Jurkat, Clone E6-1 (cell line): ENCODE measurements around the gene CLUH. TPM values are rescaled to one million over a fixed set of nuclear protein-coding genes. Genes with fewer than 3 reads are reported as not detected.

Source experiments
- DNase-seq: peaks from one replicate; pipeline ENCODE4 v3.0.0-alpha.2; 2011; ENCODE audit warnings: low read depth, low spot score
- H3K4me3 ChIP-seq: 2 replicates; pipeline ENCODE4 v1.5.1; 2011; ENCODE audit warnings: mild to moderate bottlenecking, low read length, control low read depth, moderate library complexity
- polyA plus RNA-seq: library from polyadenylated mRNA; unstranded; fragments of >200 nt; gene quantifications from one replicate; pipeline ENCODE4 v1.2.1, GENCODE V29; 2012; ENCODE audit warnings: missing spikeins; ENCODE audit not compliant: insufficient read length, insufficient read depth

Gene CLUH, protein sequence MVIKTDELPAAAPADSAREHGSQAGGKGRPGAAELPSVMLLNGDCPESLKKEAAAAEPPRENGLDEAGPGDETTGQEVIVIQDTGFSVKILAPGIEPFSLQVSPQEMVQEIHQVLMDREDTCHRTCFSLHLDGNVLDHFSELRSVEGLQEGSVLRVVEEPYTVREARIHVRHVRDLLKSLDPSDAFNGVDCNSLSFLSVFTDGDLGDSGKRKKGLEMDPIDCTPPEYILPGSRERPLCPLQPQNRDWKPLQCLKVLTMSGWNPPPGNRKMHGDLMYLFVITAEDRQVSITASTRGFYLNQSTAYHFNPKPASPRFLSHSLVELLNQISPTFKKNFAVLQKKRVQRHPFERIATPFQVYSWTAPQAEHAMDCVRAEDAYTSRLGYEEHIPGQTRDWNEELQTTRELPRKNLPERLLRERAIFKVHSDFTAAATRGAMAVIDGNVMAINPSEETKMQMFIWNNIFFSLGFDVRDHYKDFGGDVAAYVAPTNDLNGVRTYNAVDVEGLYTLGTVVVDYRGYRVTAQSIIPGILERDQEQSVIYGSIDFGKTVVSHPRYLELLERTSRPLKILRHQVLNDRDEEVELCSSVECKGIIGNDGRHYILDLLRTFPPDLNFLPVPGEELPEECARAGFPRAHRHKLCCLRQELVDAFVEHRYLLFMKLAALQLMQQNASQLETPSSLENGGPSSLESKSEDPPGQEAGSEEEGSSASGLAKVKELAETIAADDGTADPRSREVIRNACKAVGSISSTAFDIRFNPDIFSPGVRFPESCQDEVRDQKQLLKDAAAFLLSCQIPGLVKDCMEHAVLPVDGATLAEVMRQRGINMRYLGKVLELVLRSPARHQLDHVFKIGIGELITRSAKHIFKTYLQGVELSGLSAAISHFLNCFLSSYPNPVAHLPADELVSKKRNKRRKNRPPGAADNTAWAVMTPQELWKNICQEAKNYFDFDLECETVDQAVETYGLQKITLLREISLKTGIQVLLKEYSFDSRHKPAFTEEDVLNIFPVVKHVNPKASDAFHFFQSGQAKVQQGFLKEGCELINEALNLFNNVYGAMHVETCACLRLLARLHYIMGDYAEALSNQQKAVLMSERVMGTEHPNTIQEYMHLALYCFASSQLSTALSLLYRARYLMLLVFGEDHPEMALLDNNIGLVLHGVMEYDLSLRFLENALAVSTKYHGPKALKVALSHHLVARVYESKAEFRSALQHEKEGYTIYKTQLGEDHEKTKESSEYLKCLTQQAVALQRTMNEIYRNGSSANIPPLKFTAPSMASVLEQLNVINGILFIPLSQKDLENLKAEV (N-terminal part only)
- 50.4 TPM for polyA plus RNA-seq

DNA sequence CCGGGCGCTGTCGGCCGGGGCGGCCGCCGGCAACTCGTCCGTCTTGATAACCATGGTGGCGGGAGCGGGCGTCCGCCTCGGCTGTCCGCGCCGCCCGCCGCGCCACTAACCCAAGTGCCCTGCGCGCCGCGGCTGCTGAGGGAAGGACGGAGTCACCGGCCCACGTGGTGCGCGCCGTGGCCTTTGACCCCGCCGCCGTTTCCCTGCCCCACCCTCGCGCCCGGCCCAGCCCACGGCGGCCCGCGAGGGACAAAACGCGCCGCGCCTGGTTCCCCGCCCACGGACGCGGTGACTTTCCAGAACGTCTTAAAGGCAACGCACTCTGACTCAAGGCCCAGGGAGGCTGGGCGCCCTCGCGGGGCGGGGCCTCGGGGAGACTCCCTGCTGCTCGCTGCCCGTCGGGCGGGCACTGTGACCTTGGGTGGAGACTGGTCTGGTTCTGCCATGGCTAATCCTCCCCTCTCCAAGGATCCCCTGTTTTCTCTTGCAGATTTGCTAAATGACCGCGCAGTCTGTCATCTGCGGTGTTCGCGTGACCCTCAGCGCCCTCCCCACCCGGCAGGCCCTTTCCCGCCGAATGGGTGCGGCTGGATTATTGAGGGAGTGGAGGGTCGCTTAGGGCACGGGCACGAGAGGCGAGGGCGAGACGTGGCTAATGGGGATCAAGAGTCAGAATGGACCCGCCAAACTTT lies at the start of gene CLUH:
TSS of gene CLUH (minus strand) at position 157 of the 692 bp plus-strand sequence. CDS start at position 54, 103 bp downstream.
- H3K4me3 ChIP-seq, result peak within 1 kb of the TSS; percentile 90
- DNase-seq, result peak; percentile 93

DNA sequence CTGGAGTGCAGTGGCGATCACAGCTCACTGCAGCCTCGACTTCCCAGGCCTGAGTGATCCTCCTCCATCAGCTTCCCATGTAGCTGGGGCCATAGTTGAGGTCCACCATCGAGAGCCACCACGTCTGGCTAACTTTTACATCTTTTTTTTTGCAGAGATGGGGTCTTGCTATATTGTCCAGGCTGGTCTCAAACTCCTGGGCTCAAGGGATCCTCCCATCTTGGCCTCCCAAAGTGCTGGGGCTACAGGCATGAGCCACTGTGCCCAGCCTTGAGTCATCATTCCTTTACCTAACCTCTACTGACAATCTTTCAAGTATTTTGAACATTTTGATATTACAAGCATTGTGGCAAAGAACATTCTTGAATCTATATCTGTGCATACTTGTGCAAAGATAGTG lies 47.3 kb upstream of the CLUH start:
- H3K4me3 ChIP-seq, result no peak overlapping the region
- DNase-seq, result no peak

DNA sequence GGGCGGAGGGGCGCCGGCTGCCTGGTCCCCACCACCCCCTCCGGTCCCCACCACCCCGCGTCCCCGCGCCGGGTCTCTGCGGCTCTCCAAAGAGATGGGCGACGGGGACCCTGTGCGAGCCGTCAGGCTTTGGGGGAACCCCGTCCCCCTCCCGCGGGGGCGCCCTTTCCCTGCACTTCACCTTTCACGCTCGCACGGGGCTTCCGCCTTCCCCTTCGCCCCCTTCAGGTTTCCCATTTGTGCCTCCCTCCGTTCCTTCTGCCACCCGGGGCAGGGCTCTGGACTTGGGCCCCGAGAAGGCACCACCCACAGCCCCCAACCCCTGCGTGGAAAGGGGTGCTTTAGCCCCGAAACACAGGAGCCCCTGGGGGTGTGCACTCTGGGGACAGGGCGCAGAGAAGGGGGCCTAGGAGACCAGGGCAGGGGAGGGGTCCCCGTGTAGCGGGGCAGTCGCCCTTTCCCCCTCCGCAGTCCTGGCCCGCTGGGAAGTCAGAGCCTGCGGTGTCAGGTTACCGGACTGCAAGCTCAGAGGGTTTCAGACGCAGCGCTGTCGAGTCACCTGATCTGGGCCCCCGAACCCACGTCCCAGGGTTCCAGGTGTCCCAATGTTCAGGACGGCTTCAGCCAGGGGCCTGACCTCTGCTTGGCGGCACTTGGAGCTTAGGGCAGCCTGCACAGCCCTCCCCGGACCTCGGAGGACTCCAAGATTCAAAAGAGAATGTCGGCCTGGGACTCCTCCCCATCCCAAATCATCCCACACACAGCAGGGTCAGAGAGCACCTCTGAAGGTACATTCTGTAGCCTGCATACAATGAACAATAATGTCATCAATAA lies 44.5 kb upstream of the CLUH start:
- H3K4me3 ChIP-seq, result no peak overlapping the region
- DNase-seq, result no peak

DNA sequence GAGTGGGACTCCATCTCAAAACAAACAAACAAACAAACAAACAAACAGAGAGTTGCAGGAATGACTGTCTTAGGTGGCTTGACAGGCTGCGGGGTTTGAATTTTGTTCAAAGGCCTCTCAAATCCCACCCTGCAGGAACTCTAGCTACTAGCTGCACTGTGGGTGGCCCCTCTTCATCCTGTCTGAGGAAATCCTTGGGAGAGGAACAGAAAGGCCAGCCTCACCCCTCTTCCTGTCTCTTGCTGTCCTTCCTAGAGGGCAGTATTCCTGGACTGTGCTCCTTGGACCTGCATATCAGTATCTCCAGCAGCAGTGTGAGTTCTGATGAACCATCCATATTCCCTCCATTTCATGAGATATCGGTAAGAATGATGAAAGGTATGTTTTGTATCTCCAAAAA lies 39.9 kb upstream of the CLUH start:
- DNase-seq, result no peak
- H3K4me3 ChIP-seq, result no peak overlapping the region

DNA sequence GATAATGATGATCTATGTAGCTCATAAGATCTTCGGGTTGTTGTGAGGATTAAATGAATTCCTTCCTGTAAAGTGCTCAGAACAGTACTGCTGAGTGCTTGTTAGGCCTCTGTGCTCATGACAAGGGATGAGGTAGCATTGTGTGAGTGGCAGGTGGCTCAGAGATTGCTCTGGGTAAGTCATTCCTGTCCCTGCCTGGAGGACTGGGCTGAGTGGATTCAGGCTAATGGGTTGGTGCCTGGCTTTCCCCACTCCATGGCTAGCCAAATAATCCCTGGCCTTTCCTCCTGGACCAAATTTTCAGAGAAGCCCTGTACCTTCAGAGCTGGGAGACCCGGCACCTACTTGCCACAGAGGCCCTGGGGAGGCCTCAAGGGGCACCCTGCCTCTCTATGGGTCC lies 39.2 kb upstream of the CLUH start:
- H3K4me3 ChIP-seq, result no peak overlapping the region
- DNase-seq, result no peak

DNA sequence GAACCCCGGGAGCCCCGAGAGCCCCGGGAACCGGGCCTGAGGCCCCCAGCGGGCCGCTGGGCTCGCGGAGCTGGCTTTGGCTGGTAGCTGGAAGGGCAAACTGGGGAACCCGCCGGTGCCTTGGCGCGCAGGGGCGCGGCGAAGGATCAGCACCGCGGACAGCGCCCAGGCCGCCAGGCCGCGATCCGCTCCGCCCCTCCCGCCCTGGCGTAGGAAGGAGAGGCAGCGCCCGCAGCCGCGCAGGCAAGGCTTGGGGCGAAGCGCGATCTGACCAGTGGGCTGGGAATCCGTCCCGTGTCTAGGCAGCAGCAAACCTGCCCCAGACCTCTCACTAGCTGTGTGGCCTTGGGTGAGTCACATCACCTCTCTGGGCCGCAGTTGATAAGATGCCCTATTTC lies 38.2 kb upstream of the CLUH start:
- peak; percentile 40 for DNase-seq
- H3K4me3 ChIP-seq, result no peak overlapping the region

DNA sequence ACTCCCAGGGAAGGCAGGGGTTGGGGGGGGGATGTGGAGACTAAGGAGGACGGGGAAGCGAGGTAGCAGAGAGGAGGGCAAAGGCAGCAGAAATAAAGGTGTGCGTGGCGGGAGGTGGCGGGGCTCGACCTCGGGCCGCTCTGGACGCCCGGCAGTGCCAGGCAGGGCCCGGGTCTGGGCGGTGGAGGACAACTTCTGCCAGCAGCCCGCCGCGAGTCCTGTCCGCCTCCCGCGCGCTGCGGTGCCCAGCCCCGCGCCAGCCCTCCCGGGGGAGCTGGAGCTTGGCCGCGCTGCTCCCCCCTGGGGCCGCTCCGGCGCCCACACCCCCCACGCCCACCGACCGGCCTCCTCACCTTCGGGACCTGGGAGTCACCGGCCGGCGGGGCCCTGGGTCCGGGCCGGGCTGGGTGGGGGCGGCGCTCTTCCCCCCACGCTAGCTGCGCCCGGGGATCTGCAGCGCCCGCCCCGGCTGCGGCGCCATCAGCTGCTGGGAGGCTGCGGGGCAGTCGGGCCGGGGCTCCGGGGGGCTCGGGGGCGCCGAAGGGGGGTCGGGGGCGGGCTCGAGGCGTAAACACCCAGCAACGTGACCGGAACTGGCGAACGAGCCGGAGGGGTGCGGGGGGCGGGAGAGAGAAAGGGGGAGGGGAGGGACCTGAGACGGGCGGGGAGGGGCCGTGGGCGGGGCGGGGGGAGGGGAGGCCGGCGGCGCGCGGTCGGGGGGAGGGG lies 37.7 kb upstream of the CLUH start, which contains the start of gene CCDC92B:
TSS of gene CCDC92B (minus strand) at position 595 of the 726 bp plus-strand sequence. CDS start 14,507 bp downstream, outside the sequence.
- H3K4me3 ChIP-seq, result no peak within 1 kb of the TSS
- no peak for DNase-seq

DNA sequence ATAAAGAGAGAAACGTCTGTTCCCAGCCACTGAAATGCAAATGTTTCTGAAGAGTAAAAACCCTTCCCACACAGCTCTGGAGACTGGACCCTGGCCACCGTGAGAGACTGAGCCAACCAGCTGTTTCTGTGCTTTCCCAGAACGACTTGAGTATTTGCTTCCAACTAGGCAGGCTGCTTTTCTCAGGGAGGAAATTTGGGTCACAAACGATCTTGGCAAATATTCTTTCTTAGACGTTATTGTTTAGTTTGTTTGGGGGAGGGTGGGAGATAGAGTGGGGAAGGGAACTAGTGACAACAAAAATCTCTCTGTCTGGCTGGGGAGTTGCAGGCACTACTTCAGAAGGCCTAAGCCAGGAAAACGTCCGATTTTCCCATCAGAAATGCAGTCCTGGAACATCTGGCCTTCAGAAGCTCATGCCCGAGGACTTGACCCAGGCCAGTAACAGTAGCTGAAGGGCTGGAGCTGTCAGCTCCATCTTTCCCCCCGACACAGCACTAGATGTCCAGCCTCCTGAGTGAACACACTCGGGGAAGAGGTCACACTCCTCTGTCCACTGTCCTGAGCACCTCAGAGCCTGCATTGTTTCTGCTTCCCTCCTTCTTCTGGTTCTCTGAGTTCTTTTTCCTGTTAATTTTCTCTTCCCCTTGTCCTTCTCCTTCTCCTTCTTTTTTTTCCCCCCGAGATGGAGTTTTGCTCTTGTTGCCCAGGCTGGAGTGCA lies 33.9 kb upstream of the CLUH start:
- no peak for DNase-seq

DNA sequence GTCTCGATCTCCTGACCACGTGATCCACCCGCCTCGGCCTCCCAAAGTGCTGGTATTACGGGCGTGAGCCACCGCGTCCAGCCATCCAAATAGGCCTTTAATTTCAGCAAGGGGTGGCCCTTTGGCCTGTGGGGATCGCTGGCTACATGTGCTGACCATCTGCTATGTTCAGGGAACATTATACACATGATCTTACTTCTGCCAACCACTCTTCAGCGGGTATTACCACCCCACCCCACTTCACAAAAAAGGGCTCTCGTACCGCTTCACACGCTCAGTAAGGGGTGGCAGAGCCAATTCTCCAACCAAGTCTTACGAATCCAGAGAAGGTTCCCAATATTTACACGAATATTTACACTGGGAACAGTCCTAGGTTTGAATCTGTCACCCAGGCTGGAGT lies 26.1 kb upstream of the CLUH start:
- H3K4me3 ChIP-seq, result no peak overlapping the region
- DNase-seq, result no peak

More for the DNA sequence above, 33.9 kb upstream of the CLUH start:
- H3K4me3 ChIP-seq, result no peak overlapping the region

DNA sequence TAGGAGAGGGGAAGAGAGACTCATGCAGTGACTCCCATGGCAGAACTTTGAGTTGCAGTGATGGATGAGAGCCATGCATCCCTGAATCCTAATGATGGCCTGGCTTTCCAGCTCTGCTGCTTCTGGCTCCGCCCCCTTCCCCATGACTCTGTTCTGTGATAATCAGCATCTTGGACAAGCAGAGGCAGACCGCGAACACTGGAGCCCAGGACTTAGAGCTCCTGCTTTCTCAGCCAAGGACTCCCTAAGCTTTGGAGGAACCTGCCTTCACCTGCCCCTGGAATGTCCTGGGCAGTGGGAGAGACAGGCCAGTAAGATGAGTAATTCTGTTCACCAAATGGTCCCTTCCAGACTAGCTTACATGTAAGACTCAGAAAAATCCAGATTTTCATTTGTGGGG lies 25.4 kb upstream of the CLUH start:
- H3K4me3 ChIP-seq, result no peak overlapping the region
- DNase-seq, result no peak

DNA sequence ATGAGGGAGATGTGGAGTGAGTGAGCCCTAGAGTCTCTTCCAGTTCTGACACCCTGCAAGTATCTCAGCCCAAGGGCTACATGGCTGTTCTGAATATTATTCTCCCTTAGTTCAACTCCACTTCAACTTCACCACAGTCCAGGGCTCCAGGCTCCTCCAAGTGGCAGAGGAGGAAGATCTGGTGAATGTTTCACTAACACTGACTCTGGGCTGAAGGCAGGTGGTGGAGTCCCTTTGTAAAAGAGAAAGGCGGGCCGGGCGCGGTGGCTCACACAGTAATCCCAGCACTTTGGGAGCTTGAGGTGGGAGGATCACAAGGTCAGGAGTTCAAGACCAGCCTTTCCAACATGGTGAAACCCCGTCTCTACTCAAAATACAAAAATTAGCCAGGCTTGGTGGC lies 24.3 kb upstream of the CLUH start:
- no peak for DNase-seq
- no peak overlapping the region for H3K4me3 ChIP-seq

DNA sequence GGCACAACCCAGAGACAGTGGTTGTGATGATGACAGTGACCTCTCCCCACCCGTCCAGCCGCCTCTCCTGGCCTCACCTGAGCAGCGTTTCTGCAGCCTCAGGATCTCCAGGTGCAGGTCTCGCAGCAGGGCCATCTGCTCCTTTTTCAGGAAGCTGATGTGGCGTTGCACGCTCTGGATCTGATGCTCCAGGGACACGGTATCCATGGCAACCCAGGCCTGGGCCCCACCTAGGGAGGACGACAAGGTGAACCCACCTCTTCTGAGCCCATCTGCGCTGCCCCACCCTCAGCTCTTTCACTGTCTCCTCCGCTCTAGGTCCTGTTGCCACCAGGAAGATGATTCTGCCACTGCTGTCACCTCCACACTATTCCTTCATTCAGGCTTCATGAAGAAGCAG lies 23.4 kb upstream of the CLUH start:
- no peak for DNase-seq
- H3K4me3 ChIP-seq, result no peak overlapping the region

DNA sequence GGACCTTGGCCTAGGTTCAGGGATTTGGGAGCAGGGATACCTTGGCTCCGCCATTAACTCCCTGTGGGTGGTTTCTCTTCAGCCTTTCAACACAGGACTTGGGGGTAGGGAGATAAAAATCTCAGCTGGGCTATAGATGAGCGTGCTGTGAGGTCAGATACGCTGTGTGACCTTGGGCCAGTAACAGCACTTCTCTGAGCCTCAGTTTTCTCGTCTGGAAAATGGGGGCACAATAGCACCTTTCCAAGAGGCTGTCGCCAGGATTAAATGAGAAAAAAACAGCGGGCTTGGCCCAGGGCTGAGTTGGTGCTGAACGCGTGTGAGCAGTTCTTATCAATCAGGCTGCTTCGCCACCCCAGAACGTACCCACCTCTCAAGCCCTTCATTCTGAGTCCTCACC lies 20.2 kb upstream of the CLUH start:
- DNase-seq, result no peak
- H3K4me3 ChIP-seq, result no peak overlapping the region

DNA sequence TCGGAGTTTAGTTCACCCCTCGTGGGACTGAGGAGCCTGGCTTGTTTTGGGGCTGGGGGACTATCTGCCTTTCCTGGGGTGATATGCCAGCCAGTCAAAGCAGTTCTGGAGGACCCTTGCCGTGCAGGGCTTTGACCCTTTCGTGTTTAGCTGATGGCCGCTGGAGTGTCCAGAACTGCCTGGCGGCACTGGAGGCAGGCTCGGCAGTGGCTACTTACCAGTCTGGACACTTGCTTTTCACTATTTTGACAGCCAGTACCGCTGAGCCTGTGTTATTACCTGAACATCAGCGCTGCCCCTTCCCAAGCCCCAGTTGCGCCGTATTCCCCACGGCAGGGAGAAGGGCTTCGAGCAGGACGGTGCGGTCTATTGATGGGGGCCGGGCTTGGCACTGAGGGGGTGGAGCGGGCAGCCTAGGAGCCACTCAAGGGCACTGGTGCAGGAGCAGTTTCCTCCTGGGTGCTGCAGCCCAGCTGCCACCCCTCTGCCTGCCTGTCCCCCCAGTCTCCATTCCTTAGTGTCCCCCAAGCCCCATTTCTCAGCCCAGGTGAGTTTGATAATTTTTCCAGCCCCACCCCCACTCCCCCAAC lies 19.3 kb upstream of the CLUH start:
- H3K4me3 ChIP-seq, result no peak overlapping the region

DNA sequence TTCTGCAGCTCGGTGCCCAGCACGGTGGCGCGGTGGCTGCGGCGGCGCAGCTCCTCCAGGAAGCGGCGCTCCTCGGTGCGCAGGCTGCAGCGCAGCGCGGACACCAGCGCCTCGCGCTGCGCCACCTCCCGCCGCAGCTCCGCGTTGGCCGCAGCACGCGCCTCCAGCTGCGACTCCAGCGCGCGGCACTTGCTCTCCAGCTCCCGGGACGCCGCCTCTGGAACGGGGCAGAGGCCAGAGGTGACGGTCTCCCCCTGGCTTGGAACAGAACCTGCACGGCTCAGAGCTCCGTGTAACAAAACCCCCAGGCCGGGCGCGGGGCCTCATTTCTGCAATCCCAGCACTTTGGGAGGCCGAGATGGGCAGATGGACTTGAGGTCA lies 13.2 kb upstream of the CLUH start:
- peak; percentile 22 for DNase-seq
- no peak overlapping the region for H3K4me3 ChIP-seq

More for the DNA sequence above, 19.3 kb upstream of the CLUH start:
- DNase-seq, result no peak
